IPS-20b (cell line): ENCODE results near the gene CREB5.
"Not testable (repeated sequence)": the region's sequence is repeated elsewhere in the genome, so short reads cannot be mapped to it uniquely, and the experiment has no call there.

ENCODE experiments used
- H3K27ac ChIP-seq: one replicate; pipeline ENCODE4 v1.5.1; 2013; ENCODE audit warnings: low read length
- H3K27me3 ChIP-seq: 2 replicates; pipeline ENCODE4 v1.6.1; 2013; ENCODE audit warnings: mild to moderate bottlenecking, low read length, inconsistent platforms; ENCODE audit not compliant: insufficient read depth
- H3K36me3 ChIP-seq: 2 replicates; pipeline ENCODE4 v1.6.1; 2013; ENCODE audit warnings: low read depth, mild to moderate bottlenecking, inconsistent platforms, low read length, moderate library complexity; ENCODE audit not compliant: insufficient read depth
- H3K4me1 ChIP-seq: 2 replicates; pipeline ENCODE4 v1.6.1; 2013; ENCODE audit warnings: mild to moderate bottlenecking, control low read depth, inconsistent platforms, low read length, moderate library complexity; ENCODE audit not compliant: insufficient read depth
- H3K4me3 ChIP-seq: 2 replicates; pipeline ENCODE4 v1.5.1; 2013; ENCODE audit warnings: mild to moderate bottlenecking, low read length, inconsistent platforms
- H3K9ac ChIP-seq: 2 replicates; pipeline ENCODE4 v1.6.1; 2013; ENCODE audit warnings: low read depth, mild to moderate bottlenecking, inconsistent platforms, low read length, moderate library complexity
- H3K9me3 ChIP-seq: 2 replicates; pipeline ENCODE4 v1.6.1; 2013; ENCODE audit warnings: mild to moderate bottlenecking, low read depth, low read length, inconsistent platforms; ENCODE audit not compliant: insufficient read depth

The CREB5 gene

DNA sequence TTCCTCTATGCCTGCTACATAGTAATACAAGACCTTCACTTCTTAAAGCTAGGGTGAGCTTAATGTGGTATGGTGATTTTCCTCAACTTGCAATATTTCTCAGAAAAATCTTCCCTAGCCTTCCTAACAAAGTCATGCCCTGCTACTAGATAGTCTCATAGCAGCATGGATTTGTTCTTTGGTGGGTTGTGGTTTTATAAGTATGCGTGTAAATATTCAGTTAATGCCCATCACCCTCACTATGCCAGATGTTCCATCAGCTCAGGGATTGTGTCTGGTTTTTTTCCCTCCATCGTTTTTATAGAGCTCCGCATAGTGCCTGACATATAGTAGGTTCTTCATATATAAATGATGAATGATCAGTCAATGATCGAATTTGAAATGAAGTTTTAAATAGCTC is 182.8 kb downstream of the CREB5 start:
- Histone ChIP-seq H3K4me3 (no peak overlapping the region), H3K27me3 (no peaks in the 10 kb centered on the region), H3K27ac (no peak overlapping the region), H3K4me1 (no peaks in the 10 kb centered on the region), H3K9ac (no peak overlapping the region), H3K9me3 (no peaks in the 10 kb centered on the region), H3K36me3 (no peaks in the 10 kb centered on the region)

DNA sequence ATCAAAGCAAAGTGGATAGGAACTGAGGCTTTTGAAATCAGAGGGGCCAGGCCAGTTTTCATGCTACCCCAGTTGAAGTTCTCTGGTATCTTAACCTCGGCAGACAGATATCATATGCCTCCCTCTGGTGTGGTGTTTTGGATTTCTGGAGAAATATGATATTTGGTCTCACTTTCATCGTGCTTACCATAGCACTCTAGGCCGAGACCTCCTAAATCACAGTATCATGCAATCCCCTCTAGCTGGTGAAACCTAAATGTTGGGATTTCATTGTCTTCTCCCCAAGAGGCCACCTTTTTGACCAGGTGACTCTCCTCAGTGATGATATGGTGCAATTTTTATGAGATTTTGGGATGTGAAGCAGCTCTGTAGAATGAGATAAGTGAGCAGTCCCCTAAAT is 183.5 kb downstream of the CREB5 start:
- Histone ChIP-seq H3K27me3 (no peaks in the 10 kb centered on the region), H3K27ac (no peak overlapping the region), H3K4me3 (no peak overlapping the region), H3K4me1 (no peaks in the 10 kb centered on the region), H3K9me3 (no peaks in the 10 kb centered on the region), H3K9ac (no peak overlapping the region), H3K36me3 (no peaks in the 10 kb centered on the region)

DNA sequence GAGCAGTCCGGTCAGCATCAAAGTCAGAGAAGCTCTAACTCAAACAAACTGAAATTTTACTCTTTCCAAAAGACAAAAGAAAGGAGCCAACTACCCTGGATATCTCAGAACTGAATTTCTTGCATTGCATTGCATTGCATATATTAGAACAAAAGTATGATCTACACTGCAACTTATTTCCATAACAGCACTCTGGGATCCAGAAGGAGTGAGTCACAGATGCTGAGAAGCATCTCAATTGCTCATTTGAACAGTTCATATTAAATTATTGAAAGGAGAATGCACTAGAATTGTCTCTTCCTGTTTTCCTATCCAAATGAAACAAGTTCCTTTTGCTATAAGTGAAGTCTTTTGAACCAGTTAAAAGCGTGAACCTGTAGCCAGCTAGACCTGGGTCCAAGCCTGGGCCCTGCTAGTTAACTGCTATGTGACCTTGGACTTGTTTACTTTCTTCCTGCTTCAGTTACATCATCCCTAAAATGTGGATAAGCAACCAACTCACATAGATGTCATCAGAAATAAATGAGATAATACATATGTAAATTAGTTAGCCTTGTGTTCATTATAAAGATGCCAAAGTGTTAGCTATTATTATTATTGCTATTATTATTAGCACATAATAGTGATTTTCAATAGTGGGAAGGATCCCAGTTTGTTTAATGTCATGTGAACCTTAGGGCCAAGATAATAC is 184.1 kb downstream of the CREB5 start:
- Histone ChIP-seq H3K4me3 (no peak overlapping the region), H3K36me3 (no peaks in the 10 kb centered on the region), H3K9me3 (no peaks in the 10 kb centered on the region), H3K4me1 (no peaks in the 10 kb centered on the region), H3K27ac (no peak overlapping the region), H3K27me3 (no peaks in the 10 kb centered on the region), H3K9ac (no peak overlapping the region)

DNA sequence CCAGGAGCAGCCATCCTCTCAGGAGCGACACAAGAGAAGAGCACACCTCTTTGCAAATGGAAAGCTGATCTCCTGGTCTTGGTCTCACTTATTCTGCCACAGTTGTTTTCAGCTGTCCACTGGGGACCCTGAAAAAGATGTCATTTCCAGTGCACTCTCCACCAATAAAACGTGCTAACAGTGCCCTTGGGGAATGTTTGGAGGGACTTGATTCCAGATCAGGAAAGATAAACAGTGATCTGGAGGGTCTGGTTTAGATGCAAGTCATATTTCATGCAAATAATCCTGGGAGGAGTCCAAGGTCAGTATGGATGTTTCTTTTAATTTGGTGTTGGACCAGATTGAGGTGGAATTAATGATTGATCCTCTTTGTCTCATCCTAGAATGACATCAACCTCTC is 185.0 kb downstream of the CREB5 start:
- H3K4me3 ChIP-seq = no peak overlapping the region
- no peak overlapping the region for H3K27ac ChIP-seq
- H3K9me3 ChIP-seq = no peaks in the 10 kb centered on the region
- H3K9ac ChIP-seq = no peak overlapping the region
- no peaks in the 10 kb centered on the region for H3K27me3 ChIP-seq
- no peaks in the 10 kb centered on the region for H3K4me1 ChIP-seq
- H3K36me3 ChIP-seq = no peaks in the 10 kb centered on the region

DNA sequence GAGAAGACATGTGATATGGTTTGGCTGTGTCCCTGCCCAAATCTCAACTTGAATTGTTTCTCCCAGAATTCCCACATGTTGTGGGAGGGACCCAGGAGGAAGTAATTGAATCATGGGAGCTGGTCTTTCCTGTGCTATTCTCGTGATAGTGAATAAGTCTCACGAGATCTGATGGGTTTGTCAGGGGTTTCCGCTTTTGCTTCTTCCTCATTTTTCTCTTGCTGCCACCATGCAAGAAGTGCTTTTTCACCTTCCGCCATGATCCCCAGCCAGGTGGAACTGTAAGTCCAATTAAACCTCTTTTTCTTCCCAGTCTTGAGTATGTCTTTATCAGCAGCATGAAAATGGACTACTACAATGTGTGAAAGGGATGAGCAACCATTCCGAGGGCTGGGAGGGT is 185.7 kb downstream of the CREB5 start:
- H3K4me3 ChIP-seq, H3K9ac ChIP-seq, H3K4me1 ChIP-seq, H3K9me3 ChIP-seq, H3K36me3 ChIP-seq, H3K27me3 ChIP-seq, H3K27ac ChIP-seq: not testable (repeated sequence)

DNA sequence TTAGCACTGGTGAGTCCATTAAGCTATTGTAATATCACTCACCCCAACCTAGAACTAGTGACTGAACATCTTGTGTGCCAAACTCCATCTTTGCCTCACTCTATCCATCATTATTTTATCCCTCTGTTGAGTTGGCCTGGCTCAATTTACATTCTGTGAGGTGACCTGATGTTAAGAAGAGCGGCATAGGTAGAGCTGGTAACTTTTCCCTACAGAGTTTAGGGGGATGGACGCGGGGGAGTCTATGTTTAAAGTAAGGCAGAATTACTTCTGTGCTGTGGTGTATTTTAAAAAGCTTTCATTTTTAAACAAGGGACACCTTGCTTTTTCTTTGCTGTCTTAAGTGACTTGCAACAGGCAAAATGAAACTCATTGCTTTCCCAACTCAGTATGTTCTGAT is 186.3 kb downstream of the CREB5 start:
- Histone ChIP-seq H3K4me1 (no peaks in the 10 kb centered on the region), H3K36me3 (no peaks in the 10 kb centered on the region), H3K9me3 (no peaks in the 10 kb centered on the region), H3K9ac (no peak overlapping the region), H3K27ac (no peak overlapping the region), H3K27me3 (no peaks in the 10 kb centered on the region), H3K4me3 (no peak overlapping the region)

DNA sequence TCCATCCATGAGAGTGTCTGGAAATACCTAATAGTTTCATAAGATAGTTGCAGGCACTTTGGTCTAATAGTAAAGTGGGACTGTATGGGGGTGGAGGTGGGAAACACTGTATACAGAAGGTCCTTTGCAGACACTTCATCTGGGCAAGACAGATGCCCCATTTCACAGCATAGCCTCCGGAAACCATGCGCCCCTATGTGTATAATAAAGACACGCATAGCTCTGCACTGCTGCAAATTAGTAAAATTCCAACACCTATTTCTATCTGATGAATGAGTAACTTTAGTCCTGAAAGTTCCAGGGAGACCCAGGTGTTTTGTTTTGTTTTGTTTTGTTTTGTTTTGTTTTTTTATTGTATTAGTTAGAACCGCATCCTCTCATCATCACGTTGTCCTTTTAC is 187.1 kb downstream of the CREB5 start:
- Histone ChIP-seq H3K27me3 (no peaks in the 10 kb centered on the region), H3K27ac (no peak overlapping the region), H3K9me3 (no peaks in the 10 kb centered on the region)

DNA sequence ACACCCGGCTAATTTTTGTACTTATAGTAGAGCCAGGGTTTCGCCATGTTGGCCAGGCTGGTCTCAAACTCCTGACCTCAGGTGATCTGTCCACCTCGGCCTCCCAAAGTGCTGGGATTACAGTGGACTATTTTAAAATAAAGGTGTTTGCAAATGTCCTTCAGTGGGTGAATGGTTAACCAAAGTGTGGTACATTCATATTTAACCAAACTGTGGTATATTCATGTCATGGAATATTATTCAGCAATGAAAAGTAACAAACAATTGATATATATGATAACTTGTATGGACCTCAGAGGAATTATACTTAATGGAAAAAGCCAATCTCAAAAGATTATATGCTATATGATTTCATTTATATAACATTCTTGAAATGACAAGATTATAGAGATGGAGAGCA is 190.0 kb downstream of the CREB5 start:
- H3K9ac ChIP-seq = no peak overlapping the region
- no peak overlapping the region for H3K4me3 ChIP-seq
- H3K27ac ChIP-seq = no peak overlapping the region
- no peaks in the 10 kb centered on the region for H3K4me1 ChIP-seq
- H3K36me3 ChIP-seq = no peaks in the 10 kb centered on the region
- H3K27me3 ChIP-seq = no peaks in the 10 kb centered on the region
- H3K9me3 ChIP-seq = no peaks in the 10 kb centered on the region

More for the DNA sequence above, 187.1 kb downstream of the CREB5 start:
- Histone ChIP-seq H3K4me1 (no peaks in the 10 kb centered on the region), H3K4me3 (no peak overlapping the region), H3K9ac (no peak overlapping the region), H3K36me3 (no peaks in the 10 kb centered on the region)

DNA sequence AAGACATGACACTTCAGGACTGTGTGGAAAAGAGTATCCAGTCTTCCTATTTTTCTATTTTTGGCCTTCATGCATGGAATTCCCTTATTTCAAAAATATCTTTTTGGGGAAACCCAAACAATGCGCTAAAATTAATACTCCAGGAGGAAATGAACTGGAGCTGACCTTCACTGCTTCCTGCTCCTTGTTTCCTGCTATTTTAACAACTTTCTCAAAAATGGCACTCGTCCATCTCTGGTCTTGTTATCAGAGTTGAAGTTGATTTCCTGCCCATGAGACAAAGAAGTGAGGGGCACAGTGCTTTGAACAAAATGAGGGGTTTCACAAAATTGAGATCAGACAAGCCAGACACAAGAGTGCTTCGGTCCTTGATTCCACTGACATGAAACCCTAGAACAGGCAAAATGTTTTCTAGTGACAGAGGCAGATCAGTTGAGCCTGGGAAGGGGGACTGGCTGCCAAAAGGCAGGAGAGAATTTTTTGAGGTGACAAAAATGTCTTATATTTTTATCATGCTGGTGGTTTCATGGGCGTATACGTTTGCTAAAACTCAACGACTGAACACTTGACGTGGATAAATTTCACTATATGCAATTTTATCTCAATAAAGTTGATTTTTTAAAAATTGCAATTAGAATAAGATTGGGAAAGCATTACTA is 193.2 kb downstream of the CREB5 start:
- Histone ChIP-seq H3K27me3 (no peaks in the 10 kb centered on the region), H3K27ac (no peak overlapping the region), H3K9ac (no peak overlapping the region), H3K36me3 (no peaks in the 10 kb centered on the region), H3K9me3 (no peaks in the 10 kb centered on the region), H3K4me1 (no peaks in the 10 kb centered on the region), H3K4me3 (no peak overlapping the region)

DNA sequence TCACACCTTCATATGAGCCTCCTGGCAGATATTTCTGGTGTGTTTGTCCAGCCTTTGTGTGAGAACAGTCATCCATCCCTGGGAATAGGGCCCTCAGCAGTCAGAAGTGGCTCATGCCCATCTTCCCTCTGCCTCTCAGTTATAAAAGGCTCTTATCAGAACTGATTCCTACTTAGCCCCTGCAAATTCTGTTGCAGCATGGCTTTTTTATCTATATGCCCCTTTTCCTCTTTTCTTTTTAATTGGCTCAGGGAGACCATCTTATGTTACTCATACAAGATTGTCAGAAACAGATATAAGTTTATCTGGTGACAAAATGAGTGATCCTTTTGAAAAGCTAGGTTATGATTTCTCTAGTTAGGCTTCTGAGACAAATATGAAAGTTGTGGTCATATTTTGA is 194.1 kb downstream of the CREB5 start:
- no peaks in the 10 kb centered on the region for H3K36me3 ChIP-seq
- no peaks in the 10 kb centered on the region for H3K9me3 ChIP-seq
- no peak overlapping the region for H3K4me3 ChIP-seq

DNA sequence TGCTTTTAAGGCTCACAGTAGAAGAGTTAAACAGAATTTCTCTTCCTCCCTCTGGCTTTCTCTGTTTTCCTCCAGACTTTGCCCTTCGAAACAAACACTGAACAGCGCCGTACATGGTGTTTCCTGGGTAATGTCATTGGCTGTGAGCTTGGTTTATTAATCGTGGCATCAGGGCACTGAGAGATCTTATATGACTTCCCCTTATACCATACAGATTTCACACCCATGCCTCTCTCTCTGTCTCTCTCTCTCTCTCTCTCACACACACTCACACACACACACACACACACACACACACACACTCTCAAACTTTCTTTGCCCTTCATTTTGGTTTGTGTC is 195.5 kb downstream of the CREB5 start:
- Histone ChIP-seq H3K9me3 (no peaks in the 10 kb centered on the region), H3K27me3 (no peaks in the 10 kb centered on the region), H3K27ac (no peak overlapping the region), H3K4me3 (no peak overlapping the region), H3K36me3 (no peaks in the 10 kb centered on the region), H3K9ac (no peak overlapping the region), H3K4me1 (no peaks in the 10 kb centered on the region)

More for the DNA sequence above, 194.1 kb downstream of the CREB5 start:
- no peaks in the 10 kb centered on the region for H3K27me3 ChIP-seq
- H3K9ac ChIP-seq = no peak overlapping the region
- H3K27ac ChIP-seq = no peak overlapping the region
- H3K4me1 ChIP-seq = no peaks in the 10 kb centered on the region

DNA sequence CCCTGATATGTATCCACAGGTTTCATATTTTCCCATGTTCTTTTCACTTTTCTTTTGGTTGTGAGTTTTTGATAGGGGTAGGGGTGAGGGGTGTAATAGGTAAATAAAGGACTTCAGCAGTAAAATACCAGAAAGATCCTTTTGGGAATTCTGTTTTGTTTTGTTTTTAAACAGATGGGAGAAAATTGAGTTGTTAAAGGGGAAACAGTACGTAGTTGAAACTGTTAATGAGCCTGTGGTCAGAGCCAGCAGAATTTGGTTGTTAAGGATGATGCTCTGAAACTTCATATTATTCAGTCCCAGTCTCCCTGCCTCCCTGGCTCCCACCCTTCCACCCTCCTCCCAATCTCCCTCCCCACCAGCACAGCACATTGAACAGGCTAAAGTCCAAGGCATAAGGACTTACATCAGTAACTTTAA is 195.9 kb downstream of the CREB5 start:
- Histone ChIP-seq H3K4me1 (no peaks in the 10 kb centered on the region), H3K27ac (no peak overlapping the region), H3K9me3 (no peaks in the 10 kb centered on the region), H3K9ac (no peak overlapping the region), H3K4me3 (no peak overlapping the region), H3K27me3 (no peaks in the 10 kb centered on the region), H3K36me3 (no peaks in the 10 kb centered on the region)
